ENCODE results near the gene SLC1A1. TPM values are rescaled to one million over a fixed set of nuclear protein-coding genes. Genes with fewer than 3 reads are reported as not detected.
"Not testable (repeated sequence)": the region's sequence is repeated elsewhere in the genome, so short reads cannot be mapped to it uniquely, and the experiment has no call there.

SLC1A1 gene
- total RNA-seq, 2 donors from 2014 or later = 2.5 to 4.2 TPM

GRCh38 chr9:4537581-4537980, 47.3 kb downstream of the SLC1A1 start:
- intact Hi-C loops (cut with DNase I) = no loop called here
- DNase-seq (ENCODE audit: low spot score) = no peak

GRCh38 chr9:4538107-4538506, 47.8 kb downstream of the SLC1A1 start:
- DNase-seq (ENCODE audit: low spot score) = no peak

GRCh38 chr9:4538621-4539020, 48.4 kb downstream of the SLC1A1 start:
- intact Hi-C loops (cut with DNase I) = no loop called here
- DNase-seq (ENCODE audit: low spot score) = no peak

More at GRCh38 chr9:4538107-4538506, 47.8 kb downstream of the SLC1A1 start:
- intact Hi-C loops (cut with DNase I) = no loop called here

GRCh38 chr9:4540425-4540824, 50.2 kb downstream of the SLC1A1 start:
- no peak for DNase-seq (ENCODE audit: low spot score)
- intact Hi-C loops (cut with DNase I) = no loop called here

GRCh38 chr9:4541281-4541680, 51.0 kb downstream of the SLC1A1 start:
- intact Hi-C loops (cut with DNase I) = no loop called here
- DNase-seq (ENCODE audit: low spot score) = no peak

- DNase-seq (ENCODE audit: low spot score) = no peak
- intact Hi-C loops (cut with DNase I) = no loop called here
Measured at GRCh38 chr9:4541856-4542255, 51.6 kb downstream of the SLC1A1 start.

GRCh38 chr9:4544714-4545113, 54.4 kb downstream of the SLC1A1 start:
- DNase-seq (ENCODE audit: low spot score); intact Hi-C loops (cut with DNase I): not testable (repeated sequence)

- intact Hi-C loops (cut with DNase I) = no loop called here
- DNase-seq (ENCODE audit: low spot score) = no peak
Measured at GRCh38 chr9:4547016-4547415, 56.7 kb downstream of the SLC1A1 start.

- intact Hi-C loops (cut with DNase I) = no loop called here
- no peak for DNase-seq (ENCODE audit: low spot score)
Measured at GRCh38 chr9:4548811-4549725, 58.8 kb downstream of the SLC1A1 start.

- DNase-seq (ENCODE audit: low spot score) = no peak
- intact Hi-C loops (cut with DNase I) = no loop called here
Measured at GRCh38 chr9:4549751-4550295, 59.6 kb downstream of the SLC1A1 start.

- no peak for DNase-seq (ENCODE audit: low spot score)
- intact Hi-C loops (cut with DNase I) = no loop called here
Measured at GRCh38 chr9:4550777-4551484, 60.7 kb downstream of the SLC1A1 start.

GRCh38 chr9:4553951-4554381, 63.7 kb downstream of the SLC1A1 start:
- intact Hi-C loops (cut with DNase I) = no loop called here
- DNase-seq (ENCODE audit: low spot score) = no peak

GRCh38 chr9:4555236-4555635, 65.0 kb downstream of the SLC1A1 start:
- intact Hi-C loops (cut with DNase I) = no loop called here
- no peak for DNase-seq (ENCODE audit: low spot score)

GRCh38 chr9:4558371-4558998, 68.2 kb downstream of the SLC1A1 start:
- no peak for DNase-seq (ENCODE audit: low spot score)
- intact Hi-C loops (cut with DNase I) = no loop called here

GRCh38 chr9:4559261-4560182, 69.3 kb downstream of the SLC1A1 start:
- DNase-seq (ENCODE audit: low spot score) = no peak
- intact Hi-C loops (cut with DNase I) = no loop called here

GRCh38 chr9:4563105-4563504, 72.8 kb downstream of the SLC1A1 start:
- intact Hi-C loops (cut with DNase I) = no loop called here
- no peak for DNase-seq (ENCODE audit: low spot score)

GRCh38 chr9:4566806-4567205, 76.5 kb downstream of the SLC1A1 start:
- intact Hi-C loops (cut with DNase I) = no loop called here

GRCh38 chr9:4567601-4568000, 77.3 kb downstream of the SLC1A1 start:
- DNase-seq (ENCODE audit: low spot score) = no peak
- intact Hi-C loops (cut with DNase I) = no loop called here

More at GRCh38 chr9:4566806-4567205, 76.5 kb downstream of the SLC1A1 start:
- DNase-seq (ENCODE audit: low spot score) = no peak

- intact Hi-C loops (cut with DNase I) = no loop called here
- no peak for DNase-seq (ENCODE audit: low spot score)
Measured at GRCh38 chr9:4569101-4569500, 78.8 kb downstream of the SLC1A1 start.
